Measurements from ENCODE around the gene ERC2.
"Not testable (repeated sequence)": the region's sequence is repeated elsewhere in the genome, so short reads cannot be mapped to it uniquely, and the experiment has no call there.

ERC2 gene

GRCh38 chr3:56113908-56114307 is 354.4 kb downstream of the ERC2 start:
- DNase-seq, result no peak

GRCh38 chr3:56113231-56113630 is 355.0 kb downstream of the ERC2 start:
- no peak for DNase-seq

- no peak for DNase-seq
These were observed 356.5 kb downstream of the ERC2 start for GRCh38 chr3:56111606-56112304.

- no peak for DNase-seq
These were observed 357.4 kb downstream of the ERC2 start for GRCh38 chr3:56110886-56111285.

GRCh38 chr3:56107157-56107556 is 361.1 kb downstream of the ERC2 start:
- no peak for DNase-seq

- no peak for DNase-seq
These were observed 366.2 kb downstream of the ERC2 start for GRCh38 chr3:56102032-56102431.

- no peak for DNase-seq
These were observed 366.7 kb downstream of the ERC2 start for GRCh38 chr3:56101576-56101975.

GRCh38 chr3:56096999-56097398 is 371.3 kb downstream of the ERC2 start:
- no peak for DNase-seq

- DNase-seq, result no peak
These were observed 374.1 kb downstream of the ERC2 start for GRCh38 chr3:56094170-56094569.

- no peak for DNase-seq
These were observed 378.5 kb downstream of the ERC2 start for GRCh38 chr3:56089739-56090138.

- DNase-seq, result no peak
These were observed 380.7 kb downstream of the ERC2 start for GRCh38 chr3:56087451-56088053.

GRCh38 chr3:56086355-56086754 is 381.9 kb downstream of the ERC2 start:
- DNase-seq, result no peak

- DNase-seq, result no peak
These were observed 387.0 kb downstream of the ERC2 start for GRCh38 chr3:56081246-56081645.

GRCh38 chr3:56076746-56077145 is 391.5 kb downstream of the ERC2 start:
- DNase-seq, result no peak

GRCh38 chr3:56075089-56075488 is 393.2 kb downstream of the ERC2 start:
- no peak for DNase-seq

GRCh38 chr3:56069766-56070165 is 398.5 kb downstream of the ERC2 start:
- no peak for DNase-seq

GRCh38 chr3:56066405-56066804 is 401.9 kb downstream of the ERC2 start:
- DNase-seq, result not testable (repeated sequence)

GRCh38 chr3:56064684-56065083 is 403.6 kb downstream of the ERC2 start:
- DNase-seq, result no peak

- no peak for DNase-seq
These were observed 407.0 kb downstream of the ERC2 start for GRCh38 chr3:56061279-56061626.

GRCh38 chr3:56060521-56061278 is 407.6 kb downstream of the ERC2 start:
- no peak for DNase-seq

- no peak for DNase-seq
These were observed 408.5 kb downstream of the ERC2 start for GRCh38 chr3:56059731-56060130.

GRCh38 chr3:56055951-56056350 is 412.3 kb downstream of the ERC2 start:
- DNase-seq, result no peak

- DNase-seq, result no peak
These were observed 412.7 kb downstream of the ERC2 start for GRCh38 chr3:56055546-56055945.

GRCh38 chr3:56054844-56055243 is 413.4 kb downstream of the ERC2 start:
- no peak for DNase-seq

All from T-helper 1 cell (primary cell).